Panc1 (cell line): ENCODE results near the gene WASF3. TPM values are rescaled to one million over a fixed set of nuclear protein-coding genes. Genes with fewer than 3 reads are reported as not detected.

ENCODE experiments used
- ATAC-seq: fragments of 200-7000 bp; cut with Tn5 transposase; 2 replicates; pipeline ENCODE4 v1.9.1; 2020; ENCODE audit warnings: mild to moderate bottlenecking, moderate library complexity
- BruUV-seq: library from RNA; stranded (reverse); fragments of 400-500 nt; replicated peaks from 2 replicates; lab custom pipeline; 2021; lab: Mats Ljungman, UMichigan
- CTCF ChIA-PET: fragments of 300-600 bp; sonication (Branson Sonifier 250); formaldehyde crosslinking; loops from one replicate; lab custom pipeline; 2022; ENCODE audit warnings: antibody characterized with exemption; lab: Charles Lee
- POLR2A ChIA-PET: fragments of 300-600 bp; sonication (Branson Sonifier 250); formaldehyde crosslinking; loops from one replicate; lab custom pipeline; 2022; ENCODE audit warnings: antibody characterized with exemption; lab: Charles Lee
- DNase-seq: peaks from one replicate; pipeline ENCODE4 v3.0.0-alpha.2; 2010; ENCODE audit warnings: low read depth, low spot score
- H3K27ac ChIP-seq: 2 replicates; pipeline ENCODE4 v1.5.1; 2011; ENCODE audit warnings: mild to moderate bottlenecking, low read length, inconsistent platforms
- H3K27me3 ChIP-seq: fragments of 200-500 bp; sonication (Bioruptor generic); 2 replicates; pipeline ENCODE4 v1.6.0; 2014; ENCODE audit warnings: low read length, inconsistent platforms; ENCODE audit not compliant: control insufficient read depth, insufficient read depth
- H3K36me3 ChIP-seq: fragments of 200-500 bp; sonication (Bioruptor generic); 2 replicates; pipeline ENCODE4 v1.5.1; 2014; ENCODE audit warnings: inconsistent platforms, mild to moderate bottlenecking, low read length, moderate library complexity; ENCODE audit not compliant: control insufficient read depth, insufficient read depth
- H3K4me1 ChIP-seq: 2 replicates; pipeline ENCODE4 v1.5.1; 2011; ENCODE audit warnings: inconsistent platforms, mild to moderate bottlenecking, low read length, moderate library complexity; ENCODE audit not compliant: control insufficient read depth, insufficient read depth
- H3K4me3 ChIP-seq, 2 experiments: 2 replicates each; pipeline ENCODE4 v1.5.1; 2011 to 2012; ENCODE audit warnings: low read depth in 2 of 2, low read length in 2 of 2, mild to moderate bottlenecking in 2 of 2, inconsistent platforms in 1 of 2, moderate library complexity in 1 of 2
- H3K9me3 ChIP-seq: fragments of 200-500 bp; sonication (Bioruptor generic); 2 replicates; pipeline ENCODE4 v1.5.1; 2014; ENCODE audit warnings: low read depth, mild to moderate bottlenecking, inconsistent platforms, low read length, moderate library complexity; ENCODE audit not compliant: control insufficient read depth, insufficient read depth
- CTCF ChIP-seq: fragments of 450-650 bp; IDR thresholded peaks from 2 replicates; pipeline ENCODE4 v1.5.1; 2017; ENCODE audit warnings: mild to moderate bottlenecking
- POLR2AphosphoS5 ChIP-seq: IDR thresholded peaks from 2 replicates; pipeline ENCODE4 v1.6.1; 2012; ENCODE audit warnings: mild to moderate bottlenecking, low read depth, low read length, moderate library complexity
- REST ChIP-seq, 2 experiments: IDR thresholded peaks; 2 replicates each; pipeline ENCODE4 v1.6.1; 2011 to 2012; ENCODE audit warnings: low read depth in 2 of 2, control low read depth in 1 of 2, low read length in 1 of 2, mild to moderate bottlenecking in 1 of 2, moderate library complexity in 1 of 2; ENCODE audit not compliant: insufficient read depth in 1 of 2
- SIN3A ChIP-seq: IDR thresholded peaks from 2 replicates; pipeline ENCODE4 v1.6.1; 2012; ENCODE audit warnings: low read depth, mild to moderate bottlenecking, low read length, moderate library complexity, borderline replicate concordance; ENCODE audit not compliant: insufficient read depth
- TCF7L2 ChIP-seq: IDR thresholded peaks from 2 replicates; pipeline ENCODE4 v1.6.1; 2011; ENCODE audit warnings: mild to moderate bottlenecking, low read depth, low read length, inconsistent platforms
- in situ Hi-C: cut with HindIII; loops from 2 replicates; pipeline ENCODE4 v1.10.0; 2016; ENCODE audit warnings: low sequenced_read_pairs, low pct_unique_long_range_greater_than_20kb
- intact Hi-C: fragments of 100-400 bp; cut with micrococcal nuclease; formaldehyde crosslinking; loops from one replicate; pipeline ENCODE4 v1.10.0; 2022; ENCODE audit not compliant: unreplicated experiment
- total RNA-seq: library from RNA; stranded (reverse); gene quantifications from one replicate; pipeline ENCODE4 v1.2.1, GENCODE V29; 2021; ENCODE audit not compliant: unreplicated experiment

Gene WASF3
- total RNA-seq, 1 experiment from 2014 or later = 20.2 TPM

- TF ChIP-seq REST (IDR thresholded peaks at IDR 0.05; ENCODE audit: insufficient read depth in 1 of 2, low read depth in 2 of 2, low read length in 1 of 2) = no peak
- TF ChIP-seq TCF7L2 = no peak
- no peak for TF ChIP-seq POLR2AphosphoS5
- TF ChIP-seq SIN3A = no peak
- no peak for TF ChIP-seq CTCF
- Histone ChIP-seq H3K27me3 (no peaks in the 10 kb centered on the region), H3K36me3 (no peaks in the 10 kb centered on the region), H3K4me1 (no peaks in the 10 kb centered on the region), H3K27ac (no peak overlapping the region), H3K9me3 (no peaks in the 10 kb centered on the region), H3K4me3 (no peak overlapping the region)
- ChIA-PET POLR2A (no interaction called here), CTCF (no interaction called here)
- intact Hi-C loops = no loop called here
- in situ Hi-C loops = no loop called here
- ATAC-seq (no peak), DNase-seq (no peak)
- no TSS peak for BruUV-seq
Observed at GRCh38 chr13:26651234-26651633, 93.8 kb downstream of the WASF3 start.

- intact Hi-C loops = no loop called here
- ChIA-PET POLR2A (no interaction called here), CTCF (no interaction called here)
- no peak overlapping the region for H3K4me3 ChIP-seq
- no TSS peak for BruUV-seq
- DNase-seq = no peak
- TF ChIP-seq POLR2AphosphoS5 = no peak
- no peak for TF ChIP-seq REST (IDR thresholded peaks at IDR 0.05; ENCODE audit: insufficient read depth in 1 of 2, low read depth in 2 of 2, low read length in 1 of 2)
- no peak for TF ChIP-seq SIN3A
- TF ChIP-seq TCF7L2 = no peak
- no peak for TF ChIP-seq CTCF
- no peaks in the 10 kb centered on the region for H3K4me1 ChIP-seq
- in situ Hi-C loops = no loop called here
- no peak overlapping the region for H3K27ac ChIP-seq
- H3K9me3 ChIP-seq = no peaks in the 10 kb centered on the region
- H3K27me3 ChIP-seq = no peaks in the 10 kb centered on the region
- H3K36me3 ChIP-seq = no peaks in the 10 kb centered on the region
- no peak for ATAC-seq
Observed at GRCh38 chr13:26653310-26653709, 95.8 kb downstream of the WASF3 start.
